IMR-90 (cell line): ENCODE data around the gene GJB5. TPM values are rescaled to one million over a fixed set of nuclear protein-coding genes. Genes with fewer than 3 reads are reported as not detected.

Experiments
- ATAC-seq: fragments of 200-7000 bp; cut with Tn5 transposase; 2 replicates; pipeline ENCODE4 v1.9.1; 2020; ENCODE audit warnings: low read depth, mild to moderate bottlenecking, moderate library complexity
- BruUV-seq: library from RNA; stranded (reverse); fragments of 400-500 nt; replicated peaks from 2 replicates; lab custom pipeline; 2021; lab: Mats Ljungman, UMichigan
- CTCF ChIA-PET: fragments of 300-600 bp; formaldehyde crosslinking; extraction: SDS; loops from one replicate; lab custom pipeline; 2021; ENCODE audit warnings: antibody characterized with exemption; lab: Yijun Ruan, JAX
- POLR2A ChIA-PET: fragments of 300-600 bp; sonication (Branson Sonifier 250); formaldehyde crosslinking; loops from one replicate; lab custom pipeline; 2022; ENCODE audit warnings: antibody characterized with exemption; ENCODE audit not compliant: unreplicated experiment; lab: Charles Lee
- DNase-seq: peaks from one replicate; pipeline ENCODE4 v3.0.0; 2013
- H2AFZ ChIP-seq: replicated peaks from 2 replicates; pipeline ENCODE3; 2013; ENCODE audit warnings: low read length, mild to moderate bottlenecking; ENCODE audit not compliant: poor library complexity
- H2AK5ac ChIP-seq: 2 replicates; pipeline ENCODE4 v1.6.1; 2013; ENCODE audit warnings: low read depth, low read length, inconsistent platforms
- H2AK9ac ChIP-seq: replicated peaks from 2 replicates; pipeline ENCODE3; 2013; ENCODE audit warnings: mild to moderate bottlenecking, low read depth, low read length, moderate library complexity; ENCODE audit not compliant: poor library complexity
- H2BK120ac ChIP-seq: 2 replicates; pipeline ENCODE4 v1.6.1; 2013; ENCODE audit warnings: low read depth, low read length, inconsistent platforms
- H2BK15ac ChIP-seq: 3 replicates; pipeline ENCODE4 v1.6.1; 2013; ENCODE audit warnings: low read depth, low read length, inconsistent platforms
- H2BK20ac ChIP-seq: 2 replicates; pipeline ENCODE4 v1.6.1; 2013; ENCODE audit warnings: low read depth, mild to moderate bottlenecking, inconsistent platforms, low read length, moderate library complexity
- H2BK5ac ChIP-seq: 2 replicates; pipeline ENCODE4 v1.6.1; 2013; ENCODE audit warnings: mild to moderate bottlenecking, low read depth, low read length, inconsistent platforms; ENCODE audit not compliant: poor library complexity, severe bottlenecking
- H3K14ac ChIP-seq: replicated peaks from 2 replicates; pipeline ENCODE4 v1.6.1; 2013; ENCODE audit warnings: low read depth, low read length, inconsistent platforms
- H3K18ac ChIP-seq: 2 replicates; pipeline ENCODE4 v1.6.1; 2013; ENCODE audit warnings: low read depth, low read length, control low read depth
- H3K23ac ChIP-seq: 2 replicates; pipeline ENCODE4 v1.6.1; 2013; ENCODE audit warnings: low read depth, low read length, inconsistent platforms
- H3K27ac ChIP-seq: 2 replicates; pipeline ENCODE4 v1.5.1; 2013; ENCODE audit warnings: mild to moderate bottlenecking, control low read depth, low read length; ENCODE audit not compliant: insufficient read depth
- H3K27me3 ChIP-seq: 2 replicates; pipeline ENCODE4 v1.6.1; 2013; ENCODE audit warnings: low read length; ENCODE audit not compliant: control insufficient read depth, insufficient read depth
- H3K36me3 ChIP-seq: 2 replicates; pipeline ENCODE4 v1.6.1; 2013; ENCODE audit warnings: low read length, mixed read lengths; ENCODE audit not compliant: control insufficient read depth, insufficient read depth
- H3K4ac ChIP-seq: 2 replicates; pipeline ENCODE4 v1.6.1; 2013; ENCODE audit warnings: low read depth, low read length, inconsistent platforms
- H3K4me1 ChIP-seq: 2 replicates; pipeline ENCODE4 v1.6.1; 2013; ENCODE audit warnings: low read length, mixed read lengths; ENCODE audit not compliant: control insufficient read depth, insufficient read depth
- H3K4me2 ChIP-seq: 2 replicates; pipeline ENCODE4 v1.6.1; 2013; ENCODE audit warnings: low read depth, mild to moderate bottlenecking, control low read depth, low read length, moderate library complexity
- H3K4me3 ChIP-seq: 2 replicates; pipeline ENCODE4 v1.5.1; 2013; ENCODE audit warnings: low read depth, mild to moderate bottlenecking, control low read depth, low read length, moderate library complexity; ENCODE audit not compliant: insufficient read depth
- H3K56ac ChIP-seq: 2 replicates; pipeline ENCODE4 v1.6.1; 2013; ENCODE audit warnings: low read length, inconsistent platforms; ENCODE audit not compliant: insufficient read depth; ENCODE audit errors: extremely low read depth
- H3K79me1 ChIP-seq, 2 experiments: 2 replicates each; pipeline ENCODE4 v1.6.1; 2013; ENCODE audit warnings: low read length in 2 of 2, inconsistent platforms in 1 of 2, low read depth in 1 of 2
- H3K9ac ChIP-seq: 2 replicates; pipeline ENCODE4 v1.6.1; 2013; ENCODE audit warnings: low read depth, low read length, control low read depth
- H3K9me1 ChIP-seq: 2 replicates; pipeline ENCODE4 v1.6.1; 2013; ENCODE audit warnings: low read length, inconsistent platforms; ENCODE audit not compliant: insufficient read depth
- H3K9me3 ChIP-seq: 2 replicates; pipeline ENCODE4 v1.6.1; 2013; ENCODE audit warnings: low read length; ENCODE audit not compliant: control insufficient read depth, insufficient read depth
- H4K20me1 ChIP-seq: 2 replicates; pipeline ENCODE4 v1.6.1; 2013; ENCODE audit warnings: low read length, inconsistent platforms; ENCODE audit not compliant: insufficient read depth
- H4K5ac ChIP-seq: 2 replicates; pipeline ENCODE4 v1.6.1; 2013; ENCODE audit warnings: mild to moderate bottlenecking, low read depth, low read length, control low read depth
- H4K8ac ChIP-seq, 2 experiments: 2 replicates each; pipeline ENCODE4 v1.6.1; 2013; ENCODE audit warnings: low read depth in 2 of 2, low read length in 2 of 2, control low read depth in 1 of 2, inconsistent platforms in 1 of 2
- H4K91ac ChIP-seq: 2 replicates; pipeline ENCODE4 v1.6.1; 2013; ENCODE audit warnings: low read depth, low read length, inconsistent platforms; ENCODE audit not compliant: insufficient read depth
- CTCF ChIP-seq: conservative IDR thresholded peaks from 2 replicates; pipeline ENCODE4 v1.5.1; 2012; ENCODE audit warnings: mild to moderate bottlenecking, low read depth, low read length, improper control_type of control experiment
- WGBS, 2 experiments: methylation state at CpG; one replicate each; pipeline versions ENCODE4 v1.1.5 to v1.1.7; 2013; ENCODE audit warnings: missing lambda C conversion rate in 2 of 2; ENCODE audit not compliant: insufficient read length in 1 of 2; ENCODE audit errors: extremely low coverage in 2 of 2; 5-methylcytosine and 5-hydroxymethylcytosine counted together
- dilution Hi-C: fragments of 300-500 bp; cut with HindIII; formaldehyde crosslinking; loops from one replicate; pipeline ENCODE4 v1.14.3; 2018; ENCODE audit warnings: low sequenced_read_pairs; ENCODE audit not compliant: unreplicated experiment
- in situ Hi-C: fragments of 300-500 bp; cut with MboI; formaldehyde crosslinking; loops from 3 replicates; pipeline ENCODE4 v1.14.3; 2019; ENCODE audit warnings: low sequenced_read_pairs, inconsistent platforms, mixed read lengths
- intact Hi-C: fragments of 100-400 bp; cut with micrococcal nuclease; formaldehyde crosslinking; loops from 2 replicates; pipeline ENCODE4 v1.10.0; 2022
- polyA plus RNA-seq, 3 experiments: library from polyadenylated mRNA; depleted of rRNA; stranded (reverse); fragments of >200 nt; gene quantifications; 2 replicates each; pipeline ENCODE4 v1.2.3, GENCODE V29; 2012; ENCODE audit warnings: low replicate concordance in 1 of 3
- total RNA-seq: library from RNA; depleted of rRNA; stranded (reverse); fragments of >200 nt; gene quantifications from 2 replicates; pipeline ENCODE4 v1.2.3, GENCODE V29; 2012

GJB5 gene
- total and polyA plus RNA-seq, 2 of the 4 experiments (the other 2 are of a cell fraction): 0.10 TPM; not detected in 1

DNA sequence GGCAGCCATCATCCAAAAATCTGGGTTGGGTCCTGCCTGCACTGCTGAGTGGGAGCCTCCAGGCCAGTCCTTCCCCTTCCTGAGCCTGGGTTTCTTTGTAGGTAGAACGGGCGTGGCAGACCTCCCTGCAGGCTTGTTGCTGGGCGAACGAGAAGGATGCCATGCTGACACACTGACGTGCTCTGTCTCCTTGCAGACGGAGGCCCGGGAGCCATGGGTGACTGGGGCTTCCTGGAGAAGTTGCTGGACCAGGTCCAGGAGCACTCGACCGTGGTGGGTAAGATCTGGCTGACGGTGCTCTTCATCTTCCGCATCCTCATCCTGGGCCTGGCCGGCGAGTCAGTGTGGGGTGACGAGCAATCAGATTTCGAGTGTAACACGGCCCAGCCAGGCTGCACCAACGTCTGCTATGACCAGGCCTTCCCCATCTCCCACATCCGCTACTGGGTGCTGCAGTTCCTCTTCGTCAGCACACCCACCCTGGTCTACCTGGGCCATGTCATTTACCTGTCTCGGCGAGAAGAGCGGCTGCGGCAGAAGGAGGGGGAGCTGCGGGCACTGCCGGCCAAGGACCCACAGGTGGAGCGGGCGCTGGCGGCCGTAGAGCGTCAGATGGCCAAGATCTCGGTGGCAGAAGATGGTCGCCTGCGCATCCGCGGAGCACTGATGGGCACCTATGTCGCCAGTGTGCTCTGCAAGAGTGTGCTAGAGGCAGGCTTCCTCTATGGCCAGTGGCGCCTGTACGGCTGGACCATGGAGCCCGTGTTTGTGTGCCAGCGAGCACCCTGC, 39.3 kb downstream of the GJB5 start:
- Histone ChIP-seq H2AK9ac (no peak overlapping the region), H4K5ac (no peak overlapping the region), H2BK5ac (no peak overlapping the region), H3K4ac (no peak overlapping the region), H2BK20ac (no peak overlapping the region), H4K8ac (no peak overlapping the region), H3K27ac (no peak overlapping the region), H3K4me3 (no peak overlapping the region), H3K9me3 (no peaks in the 10 kb centered on the region), H3K79me1 (no peaks in the 10 kb centered on the region), H2AFZ (no peak overlapping the region), H4K91ac (no peak overlapping the region), H3K9ac (no peak overlapping the region), H2AK5ac (no peak overlapping the region), H2BK120ac (no peak overlapping the region), H3K4me1 (no peaks in the 10 kb centered on the region), H3K56ac (no peak overlapping the region), H3K18ac (no peak overlapping the region), H3K14ac (no peak overlapping the region), H3K23ac (no peak overlapping the region), H4K20me1 (no peaks in the 10 kb centered on the region), H3K36me3 (no peaks in the 10 kb centered on the region), H3K9me1 (no peaks in the 10 kb centered on the region), H3K27me3 (peaks cover 14% of the 10 kb centered on the region), H3K4me2 (no peak overlapping the region), H2BK15ac (no peak overlapping the region)
- in situ Hi-C loops: no loop called here
- CTCF ChIA-PET: no interaction called here
- WGBS, 2 experiments: 89% methylated on average over 25 of the region's 40 CpGs; no CpG with 5 or more reads in 1 of the 2 experiments
- ATAC-seq (no peak), DNase-seq (no peak)
- dilution Hi-C loops: no loop called here
- no TSS peak for BruUV-seq
- intact Hi-C loops: no loop called here
- TF ChIP-seq CTCF: no peak
- POLR2A ChIA-PET: no interaction called here
